GM12874 (cell line): ENCODE data around the gene GRIA1.

Source experiments
- TF ChIP-seq, protein P1 (sequence below): IDR thresholded peaks from 2 replicates; pipeline ENCODE4 v1.5.1; 2011; ENCODE audit warnings: low read depth, mild to moderate bottlenecking, control low read depth, low read length, moderate library complexity; ENCODE audit not compliant: insufficient read depth

The GRIA1 gene

DNA sequence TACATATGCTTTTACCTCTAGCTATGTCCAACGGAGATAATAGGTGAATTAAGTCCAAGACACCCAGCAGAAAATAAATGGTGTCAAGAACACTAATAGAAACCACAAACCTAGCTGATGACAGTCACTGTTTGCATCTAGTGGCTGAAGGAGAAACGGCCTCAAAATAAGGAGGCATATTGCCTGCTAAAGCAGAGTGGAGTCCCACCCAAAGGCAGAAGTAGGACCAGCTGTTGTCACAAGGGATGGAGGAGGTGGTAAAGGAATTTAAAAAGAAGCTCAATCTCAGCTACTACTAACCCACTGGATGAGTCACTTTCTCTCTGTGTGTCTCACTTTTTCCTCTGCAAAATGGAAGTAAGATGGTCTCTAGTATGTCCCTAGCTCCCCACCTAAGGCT lies 224.3 kb downstream of the GRIA1 start:
- TF ChIP-seq, protein P1, sequence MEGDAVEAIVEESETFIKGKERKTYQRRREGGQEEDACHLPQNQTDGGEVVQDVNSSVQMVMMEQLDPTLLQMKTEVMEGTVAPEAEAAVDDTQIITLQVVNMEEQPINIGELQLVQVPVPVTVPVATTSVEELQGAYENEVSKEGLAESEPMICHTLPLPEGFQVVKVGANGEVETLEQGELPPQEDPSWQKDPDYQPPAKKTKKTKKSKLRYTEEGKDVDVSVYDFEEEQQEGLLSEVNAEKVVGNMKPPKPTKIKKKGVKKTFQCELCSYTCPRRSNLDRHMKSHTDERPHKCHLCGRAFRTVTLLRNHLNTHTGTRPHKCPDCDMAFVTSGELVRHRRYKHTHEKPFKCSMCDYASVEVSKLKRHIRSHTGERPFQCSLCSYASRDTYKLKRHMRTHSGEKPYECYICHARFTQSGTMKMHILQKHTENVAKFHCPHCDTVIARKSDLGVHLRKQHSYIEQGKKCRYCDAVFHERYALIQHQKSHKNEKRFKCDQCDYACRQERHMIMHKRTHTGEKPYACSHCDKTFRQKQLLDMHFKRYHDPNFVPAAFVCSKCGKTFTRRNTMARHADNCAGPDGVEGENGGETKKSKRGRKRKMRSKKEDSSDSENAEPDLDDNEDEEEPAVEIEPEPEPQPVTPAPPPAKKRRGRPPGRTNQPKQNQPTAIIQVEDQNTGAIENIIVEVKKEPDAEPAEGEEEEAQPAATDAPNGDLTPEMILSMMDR = no peak

DNA sequence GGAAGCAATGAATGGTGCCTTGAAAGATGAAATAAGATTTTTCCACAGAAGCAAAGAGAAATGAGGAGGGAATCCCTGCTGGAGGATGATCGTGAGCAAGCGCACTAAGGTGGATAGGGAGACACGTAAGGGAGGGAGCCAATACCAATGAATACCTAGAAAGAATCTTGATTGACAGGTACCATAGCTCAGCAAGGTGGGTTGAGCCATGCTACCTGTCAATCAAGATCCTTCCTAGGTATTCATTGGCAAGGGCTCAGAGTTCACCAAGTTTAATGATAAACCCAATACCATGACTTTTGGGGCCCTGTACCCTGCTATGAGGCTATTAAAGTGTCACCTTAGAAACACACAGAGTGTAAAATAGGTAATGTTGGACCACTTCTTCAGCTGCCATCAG lies 226.8 kb downstream of the GRIA1 start:
- TF ChIP-seq, protein P1 = no peak

DNA sequence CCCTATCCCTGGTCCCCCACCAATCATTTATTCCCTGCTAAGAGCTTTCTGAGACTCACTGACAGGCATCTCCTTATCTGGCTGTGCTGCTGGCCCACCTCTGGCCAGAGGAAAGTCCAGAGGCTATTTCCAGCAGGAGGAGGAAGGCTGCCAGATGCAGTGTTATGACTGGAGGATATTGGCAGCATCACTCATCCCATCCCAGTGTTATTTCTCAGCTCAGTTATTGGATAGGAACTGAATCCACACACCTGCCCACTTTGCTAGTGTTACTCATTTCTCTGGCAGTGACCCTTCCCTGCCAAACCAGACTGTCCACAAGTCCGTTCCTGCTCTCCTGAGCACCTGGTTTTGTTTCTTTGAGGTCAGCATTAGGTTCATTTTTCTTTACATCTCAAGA lies 228.2 kb downstream of the GRIA1 start:
- TF ChIP-seq, protein P1 = no peak

DNA sequence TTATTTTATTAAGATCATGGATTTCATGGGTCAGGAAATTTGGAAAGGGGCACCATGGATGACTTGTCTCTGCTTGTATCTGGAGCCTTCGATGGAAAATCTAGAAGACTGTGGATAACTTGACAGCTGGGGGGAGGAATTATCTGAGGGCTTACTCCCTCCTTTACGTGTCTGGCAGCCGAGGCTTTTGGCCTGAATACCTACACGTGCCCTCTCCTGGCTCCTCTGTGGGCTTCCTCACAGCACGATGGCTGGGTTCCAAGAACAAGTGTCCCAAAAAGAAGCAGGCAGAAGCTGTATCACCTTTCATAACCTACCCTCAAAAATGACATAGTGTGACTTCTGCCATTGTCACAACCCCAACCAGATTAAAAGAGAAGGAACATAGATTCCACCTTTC lies 228.9 kb downstream of the GRIA1 start:
- TF ChIP-seq, protein P1 = no peak

DNA sequence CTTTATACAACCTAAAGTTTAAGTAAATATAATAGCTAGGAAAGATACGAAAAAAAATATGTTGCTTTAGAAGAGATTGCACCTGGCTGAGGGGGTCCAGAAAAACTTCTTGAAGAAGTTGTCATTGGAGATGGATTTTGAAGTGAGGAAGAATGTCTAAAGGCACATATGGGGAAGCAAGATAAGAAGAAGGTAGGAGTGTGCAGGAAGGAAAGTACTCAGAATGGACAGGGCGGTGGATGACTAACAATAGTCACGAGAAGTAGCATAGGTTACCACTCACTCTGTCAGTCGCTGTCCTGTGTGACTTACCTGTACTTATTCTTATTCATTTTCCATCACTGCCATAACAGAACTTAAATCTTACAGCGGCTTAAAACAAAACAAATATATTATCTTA lies 251.6 kb downstream of the GRIA1 start:
- TF ChIP-seq, protein P1 = no peak

DNA sequence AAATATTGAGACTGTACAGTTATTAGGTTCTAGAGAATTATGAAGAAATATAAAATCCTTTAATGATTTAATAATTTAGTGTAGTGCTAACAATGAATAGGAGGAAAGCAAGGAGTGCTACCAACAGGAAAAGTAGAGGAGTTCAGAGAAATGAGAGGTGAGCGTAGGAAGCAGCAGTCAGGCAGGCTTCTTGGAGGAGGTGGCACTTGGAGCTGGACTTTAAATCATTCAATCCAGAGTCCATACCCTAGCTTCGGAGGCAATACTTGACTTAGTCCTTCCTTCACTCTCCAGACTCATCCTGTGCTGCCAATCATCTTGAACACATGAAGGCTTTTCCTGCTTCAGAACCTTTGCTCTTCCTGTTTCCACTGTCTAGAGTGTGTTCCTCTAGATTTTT lies 254.3 kb downstream of the GRIA1 start:
- TF ChIP-seq, protein P1 = no peak

DNA sequence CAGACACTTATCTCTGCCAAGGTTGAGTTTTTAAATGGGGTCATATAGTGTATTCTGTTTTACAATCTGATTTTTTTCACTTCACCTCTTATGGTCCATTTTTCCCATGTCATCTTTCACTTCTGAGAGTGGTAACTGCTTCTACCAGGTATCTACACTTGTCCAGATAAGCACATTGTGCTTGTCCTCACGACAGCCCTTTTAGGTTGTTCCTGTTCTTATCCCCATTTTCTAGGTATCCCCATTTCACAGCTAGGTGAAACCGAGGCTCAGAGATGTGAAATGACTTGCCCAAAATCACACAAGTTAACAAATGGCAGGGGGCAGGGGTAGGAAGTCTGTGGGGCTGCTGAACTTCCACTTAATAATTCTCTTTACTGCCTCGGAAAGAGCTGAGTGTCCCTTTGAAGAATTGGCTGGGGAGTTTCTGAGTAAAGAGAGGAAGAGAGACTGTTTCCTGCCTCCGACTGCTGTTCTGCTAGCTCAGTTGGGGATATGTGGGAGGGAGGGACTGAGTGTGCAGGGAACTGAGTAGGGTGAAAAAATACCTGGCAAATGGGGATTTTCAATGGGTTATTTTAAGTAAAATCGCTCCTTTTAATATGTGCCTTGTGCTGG lies 255.4 kb downstream of the GRIA1 start:
- TF ChIP-seq, protein P1 = no peak
